Lower leg skin (tissue), 4 donors: ENCODE results near the gene ZNF296. TPM values are rescaled to one million over a fixed set of nuclear protein-coding genes. Genes with fewer than 3 reads are reported as not detected.
A peak's percentile ranks its signal among the peaks of the same experiment; 100 is the strongest.

Source experiments
- DNase-seq, 2 donors: peaks; one replicate each; pipeline ENCODE4 v3.0.0-alpha.2; 2019; ENCODE audit warnings: low spot score in 2 of 2
- H3K4me3 ChIP-seq: fragments of 200-600 bp; sonication (generic); 2 replicates; pipeline ENCODE4 v1.5.1; 2017; ENCODE audit warnings: mild to moderate bottlenecking, low read depth; ENCODE audit not compliant: poor library complexity, severe bottlenecking
- CTCF ChIP-seq, 3 donors: fragments of 450-650 bp; IDR thresholded peaks; one replicate each; pipeline ENCODE4 v1.5.1; 2016; ENCODE audit warnings: antibody characterized with exemption in 3 of 3, mild to moderate bottlenecking in 3 of 3, moderate library complexity in 2 of 3
- POLR2A ChIP-seq, 2 donors: fragments of 450-650 bp; IDR thresholded peaks; one replicate each; pipeline ENCODE4 v1.6.1; 2016 to 2017; ENCODE audit warnings: antibody characterized with exemption in 2 of 2, mild to moderate bottlenecking in 1 of 2, moderate library complexity in 1 of 2
- WGBS, 2 donors: methylation state at CpG; one replicate each; pipeline ENCODE4 v1.1.5; 2018; 5-methylcytosine and 5-hydroxymethylcytosine counted together
- intact Hi-C: fragments of 100-400 bp; cut with DNase I; formaldehyde crosslinking; loops from one replicate; pipeline ENCODE4 v1.15.0; 2023; ENCODE audit warnings: low total_unique reads
- total RNA-seq, 4 donors: library from RNA; depleted of rRNA; stranded (reverse); fragments of >200 nt; gene quantifications; one replicate each; pipeline ENCODE4 v1.1.0, GENCODE V29; 2016

ZNF296 gene
- total RNA-seq, 4 donors from 2014 or later, result 2.4 to 7.8 (median 4.8) TPM

GRCh38 chr19:45086480-45086879 is 10.2 kb upstream of the ZNF296 start:
- H3K4me3 ChIP-seq, result no peak overlapping the region
- TF ChIP-seq POLR2A (IDR thresholded peaks at IDR 0.05) (no peak), CTCF (IDR thresholded peaks at IDR 0.05) (no peak)
- intact Hi-C loops, result no loop called here
- DNase-seq, result no peak
- 91 to 93% methylated on average over 4 of the region's 4 CpGs for WGBS, 2 donors

DNA sequence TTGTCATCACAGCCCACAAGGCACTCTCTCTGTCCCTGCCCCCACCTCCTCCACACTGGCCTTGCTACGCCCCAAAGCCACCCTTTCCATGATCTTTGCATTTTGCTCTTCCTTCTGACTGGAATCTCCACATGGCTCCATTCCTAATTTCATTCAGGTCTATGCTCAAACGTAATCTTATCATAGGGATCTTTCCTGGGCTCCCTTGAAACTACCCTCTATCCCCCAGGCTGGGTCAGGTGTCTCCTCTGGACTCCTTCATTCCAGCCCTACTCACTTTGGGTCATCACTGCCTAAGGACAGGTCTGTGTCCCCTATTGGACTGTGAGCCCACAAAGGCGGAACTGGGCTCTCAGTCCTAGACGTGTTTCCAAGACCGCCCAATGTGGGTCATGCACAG is 5.9 kb upstream of the ZNF296 start:
- 88 to 95% methylated on average over 5 of the region's 5 CpGs for whole genome bisulfite sequencing, 2 donors
- intact Hi-C loops, result no loop called here
- TF ChIP-seq POLR2A (IDR thresholded peaks at IDR 0.05) (no peak), CTCF (IDR thresholded peaks at IDR 0.05) (no peak)
- no peak overlapping the region for H3K4me3 ChIP-seq
- no peak for DNase-seq

DNA sequence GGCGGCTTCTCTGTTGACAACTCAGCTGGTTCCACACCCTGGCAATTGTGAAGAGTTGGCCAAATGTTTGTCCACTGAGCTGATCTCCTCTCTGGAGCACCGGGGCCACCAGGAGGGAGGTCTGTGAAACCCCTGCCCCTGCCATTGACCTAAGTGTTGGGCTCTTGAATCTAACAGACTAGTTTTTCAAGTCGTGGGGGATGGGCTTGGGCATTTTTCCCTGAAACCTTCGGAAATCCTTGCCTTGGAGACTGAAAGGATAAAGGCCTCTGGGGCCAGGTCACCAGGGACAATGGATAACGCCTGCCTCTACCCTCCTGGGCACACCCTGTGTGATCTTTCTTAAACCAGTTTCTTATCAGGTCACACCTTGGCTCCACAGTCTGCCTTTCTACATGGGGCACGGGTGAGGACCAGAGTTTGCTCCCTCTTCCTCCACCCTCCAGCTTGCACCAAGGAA is 3.7 kb upstream of the ZNF296 start:
- TF ChIP-seq CTCF (IDR thresholded peaks at IDR 0.05) (no peak), POLR2A (IDR thresholded peaks at IDR 0.05) (no peak)

DNA sequence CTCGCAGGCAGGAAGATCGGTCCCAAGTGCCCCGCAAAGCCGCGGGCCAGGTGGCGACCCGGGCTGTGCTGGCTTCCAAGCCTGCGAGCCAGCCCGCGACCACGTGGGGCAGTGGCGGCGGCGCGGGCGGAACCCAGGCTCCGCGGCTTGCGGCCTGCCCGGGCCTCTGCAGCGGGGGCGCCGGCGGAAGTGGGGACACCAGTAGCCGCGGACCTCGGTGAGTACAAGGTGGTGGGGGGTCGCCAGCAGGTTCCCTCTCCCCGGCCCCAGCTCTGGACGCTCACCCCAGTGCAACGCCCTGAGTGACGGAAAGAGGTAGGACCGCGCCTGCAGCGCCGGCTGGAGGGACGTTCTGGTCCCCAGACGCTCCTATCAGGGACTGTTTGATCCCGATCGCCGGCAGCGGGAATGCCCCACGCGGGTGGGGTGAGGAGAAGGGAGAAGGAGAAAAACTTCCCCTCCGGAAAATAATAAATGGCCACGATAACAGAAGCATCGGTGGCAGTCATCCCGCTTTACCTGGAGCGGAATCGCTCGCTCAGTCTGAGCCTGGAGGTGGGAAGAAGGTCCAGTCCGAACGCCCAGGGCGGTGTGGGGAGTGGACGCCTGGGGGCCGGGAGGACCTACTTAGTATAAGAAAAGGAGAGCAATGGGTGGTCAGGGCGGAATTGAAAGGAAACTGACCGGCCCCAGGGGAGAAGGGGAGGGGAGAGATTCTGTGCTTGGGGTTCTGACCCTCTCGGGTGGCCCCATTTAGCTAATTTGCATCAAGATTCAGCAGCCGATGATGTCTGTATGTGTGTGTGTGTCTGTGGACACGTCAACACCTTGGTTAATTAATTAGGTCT is 3.0 kb upstream of the ZNF296 start, which contains the start of gene GEMIN7:
TSS of gene GEMIN7 (plus strand) at position 198 of the 848 bp plus-strand sequence. CDS start 10,855 bp downstream, outside the sequence.
- intact Hi-C loops, result no loop called here
- WGBS, 2 donors, result 0 to 1% methylated on average over 30 to 55 of the region's 61 CpGs
- TF ChIP-seq POLR2A (IDR thresholded peaks at IDR 0.05) (no peak), CTCF (IDR thresholded peaks at IDR 0.05) (no peak)
- DNase-seq, result peak; percentile 54 to 95
- peak within 1 kb of the TSS; percentile 88 for H3K4me3 ChIP-seq

More for the DNA sequence above, 3.7 kb upstream of the ZNF296 start:
- WGBS, 2 donors, result 7 to 11% methylated on average over 5 to 6 of the region's 6 CpGs
- DNase-seq, result no peak
- H3K4me3 ChIP-seq, result peak overlapping the region; percentile 88
- intact Hi-C loops, result no loop called here

- DNase-seq, result no peak
- TF ChIP-seq POLR2A (IDR thresholded peaks at IDR 0.05) (no peak), CTCF (IDR thresholded peaks at IDR 0.05) (no peak)
- H3K4me3 ChIP-seq, result no peak overlapping the region
- intact Hi-C loops, result no loop called here
- WGBS, 2 donors, result 58 to 60% methylated on average over 10 of the region's 10 CpGs
These were observed 2.2 kb upstream of the ZNF296 start for GRCh38 chr19:45078390-45079062.
